Heart right ventricle (tissue), 16 donors: ENCODE results near the gene UPK1B. TPM values are rescaled to one million over a fixed set of nuclear protein-coding genes. Genes with fewer than 3 reads are reported as not detected.
"Not testable (repeated sequence)": the region's sequence is repeated elsewhere in the genome, so short reads cannot be mapped to it uniquely, and the experiment has no call there.

ENCODE experiments used
- ATAC-seq, 8 donors: fragments of 200-7000 bp; cut with Tn5 transposase; one replicate each; pipeline ENCODE4 v1.9.1; 2020; ENCODE audit warnings: mild to moderate bottlenecking in 8 of 8, moderate library complexity in 8 of 8, moderate number of reproducible peaks in 1 of 8
- DNase-seq, 2 donors: peaks; one replicate each; pipeline ENCODE4 v3.0.0-alpha.2; 2020
- H3K27ac ChIP-seq, 10 donors: fragments of 200-600 bp; sonication (generic) in 2 of 10; one replicate each; pipeline versions ENCODE4 v1.5.0 to v1.8.0; 2020 to 2022; ENCODE audit warnings: mild to moderate bottlenecking in 3 of 10
- H3K27me3 ChIP-seq, 7 donors: fragments of 200-600 bp; one replicate each; pipeline ENCODE4 v1.8.0; 2021 to 2022; ENCODE audit warnings: mild to moderate bottlenecking in 2 of 7
- H3K36me3 ChIP-seq, 9 donors: fragments of 200-600 bp; sonication (generic) in 1 of 9; one replicate each; pipeline versions ENCODE4 v1.5.0 to v1.8.0; 2020 to 2022; ENCODE audit warnings: mild to moderate bottlenecking in 2 of 9
- H3K4me1 ChIP-seq, 9 donors: fragments of 200-600 bp; sonication (generic) in 1 of 9; one replicate each; pipeline versions ENCODE4 v1.5.0 to v1.8.0; 2020 to 2022; ENCODE audit warnings: mild to moderate bottlenecking in 4 of 9
- H3K4me3 ChIP-seq, 10 donors: fragments of 200-600 bp; sonication (generic) in 2 of 10; one replicate each; pipeline versions ENCODE4 v1.5.0 to v1.8.0; 2020 to 2022; ENCODE audit warnings: mild to moderate bottlenecking in 7 of 10, moderate library complexity in 2 of 10
- H3K9me3 ChIP-seq, 11 donors: fragments of 200-600 bp in 10 of 11; sonication (generic) in 2 of 11; one replicate each; pipeline versions ENCODE4 v1.5.0 to v1.8.0; 2013 to 2022; ENCODE audit warnings: mild to moderate bottlenecking in 2 of 11, control low read depth in 1 of 11, moderate library complexity in 1 of 11
- WGBS, 2 donors: extraction: QIAGEN DNeasy Blood & Tissue Kit; methylation state at CpG; one replicate each; pipeline ENCODE4 v1.1.7; 2013; ENCODE audit warnings: inconsistent platforms in 1 of 2; 5-methylcytosine and 5-hydroxymethylcytosine counted together
- intact Hi-C, 10 donors: fragments of 100-400 bp; cut with DNase I; formaldehyde crosslinking; loops; one replicate each; pipeline versions ENCODE4 v1.11.1 to v1.14.2; 2022
- long read RNA-seq, 3 donors: library from polyadenylated mRNA; unstranded; transcript quantifications; one replicate each; pipeline ENCODE4 v2.0.0, GENCODE V29; 2020 to 2021
- polyA plus RNA-seq, 2 donors: library from polyadenylated mRNA; stranded (reverse); fragments of 200-250 nt; gene quantifications; one replicate each; pipeline ENCODE4 v1.2.3, GENCODE V29; 2013
- total RNA-seq, 10 donors: library from RNA; stranded (reverse); fragmentation: NEBNext Ultra II Directional in 3 of 10; extraction: Animal tissue kit (Norgen Biotek cat#: 25700) in 3 of 10; gene quantifications; one replicate each; pipeline versions ENCODE4 v1.2.1 to v1.2.4, GENCODE V29; 2021 to 2023
- TF ChIP-seq, protein P1 (sequence below), 9 donors: fragments of 200-600 bp; sonication (generic) in 2 of 9; IDR thresholded peaks; one replicate each; pipeline versions ENCODE4 v1.5.0 to v1.8.0; 2021 to 2022; ENCODE audit warnings: antibody characterized with exemption in 9 of 9, mild to moderate bottlenecking in 5 of 9, moderate library complexity in 1 of 9
- donor health status: Arrhythmogenic right ventricular cardiomyopathy.
- donor health status: ischemic (EF 13 %, LVEDD 7.1; RV severe dilation, severe dysfunction).
- donor health status: healthy with polysubstance abuse.
- donor health status: DM: no; HTN: yes; CAD: no.
- donor health status: DM: no; HTN: no; CAD: no.
- donor health status: ischemic (EF 25% LVEDD 6.9; RV normal size, moderate dysfunction).
- donor health status: ischemic (EF 25% LVEDD 5.7; RV mildly dilated, moderate dysfunction).
- donor health status: healthy.
- donor health status: DM: yes; HTN: yes; CAD: no.
- donor health status: Ischemic cardiomyopathy.
- donor health status: ischemic (EF 35%, LVEDD 5.7; RV mildly dilated, moderate dysfunction).
- donor health status: nonischemic (EF 11% LVEDD 7.7; RV severe dilation, severe dysfunction).
- donor health status: DM: yes; HTN: yes; CAD: no.
- donor health status: PGD.
- donor health status: ischemic (EF 29% LVEDD 5.4; RV normal size, mild dysfunction).
- donor health status: nonischemic (EF 23%, LVEDD 6.1; RV moderate dilation, normal function).

The UPK1B gene
- total RNA-seq, result 1 to 10 TPM in 1 of 10 donors, not detected in 9; 1.1 TPM
- not detected for polyA plus RNA-seq
- long read RNA-seq, donor 1, result 0 reads
- long read RNA-seq, donor 2, result 0 reads
- long read RNA-seq, donor 3, result 0 reads

DNA sequence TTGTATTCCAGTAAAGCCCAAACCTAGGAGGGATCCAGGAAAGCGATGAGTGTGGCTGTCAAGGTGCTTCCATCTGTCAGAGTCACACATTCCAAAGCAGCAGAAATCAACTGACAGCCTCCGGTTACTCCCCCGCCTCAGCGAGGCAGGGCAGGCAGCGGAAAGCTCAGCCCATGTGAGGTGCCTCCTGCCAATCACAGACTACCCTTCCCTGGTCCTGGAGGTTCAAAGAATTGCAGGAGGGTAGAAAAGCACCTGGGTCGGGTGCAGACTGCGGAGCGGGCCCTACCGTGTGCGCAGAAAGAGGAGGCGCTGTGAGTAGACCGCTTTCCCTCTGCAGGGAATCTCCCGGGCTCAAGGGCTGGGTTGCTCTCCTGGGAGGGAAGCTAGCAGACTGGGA is at the start of gene UPK1B:
Gene UPK1B (plus strand): TSS at position 274 of the 400 bp plus-strand sequence. CDS start 13,144 bp downstream, outside the sequence.
- peaks cover 0 to 4% (median 0%) of the 10 kb centered on the region in 7 donors for H3K27me3 ChIP-seq
- 31 to 34% methylated on average over 13 of the region's 13 CpGs for WGBS, 2 donors
- H3K27ac ChIP-seq, result no peak within 1 kb of the TSS
- DNase-seq (no peak), ATAC-seq (no peak)
- TF ChIP-seq, protein P1, sequence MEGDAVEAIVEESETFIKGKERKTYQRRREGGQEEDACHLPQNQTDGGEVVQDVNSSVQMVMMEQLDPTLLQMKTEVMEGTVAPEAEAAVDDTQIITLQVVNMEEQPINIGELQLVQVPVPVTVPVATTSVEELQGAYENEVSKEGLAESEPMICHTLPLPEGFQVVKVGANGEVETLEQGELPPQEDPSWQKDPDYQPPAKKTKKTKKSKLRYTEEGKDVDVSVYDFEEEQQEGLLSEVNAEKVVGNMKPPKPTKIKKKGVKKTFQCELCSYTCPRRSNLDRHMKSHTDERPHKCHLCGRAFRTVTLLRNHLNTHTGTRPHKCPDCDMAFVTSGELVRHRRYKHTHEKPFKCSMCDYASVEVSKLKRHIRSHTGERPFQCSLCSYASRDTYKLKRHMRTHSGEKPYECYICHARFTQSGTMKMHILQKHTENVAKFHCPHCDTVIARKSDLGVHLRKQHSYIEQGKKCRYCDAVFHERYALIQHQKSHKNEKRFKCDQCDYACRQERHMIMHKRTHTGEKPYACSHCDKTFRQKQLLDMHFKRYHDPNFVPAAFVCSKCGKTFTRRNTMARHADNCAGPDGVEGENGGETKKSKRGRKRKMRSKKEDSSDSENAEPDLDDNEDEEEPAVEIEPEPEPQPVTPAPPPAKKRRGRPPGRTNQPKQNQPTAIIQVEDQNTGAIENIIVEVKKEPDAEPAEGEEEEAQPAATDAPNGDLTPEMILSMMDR (IDR thresholded peaks at IDR 0.05), result no peak
- no peaks in the 10 kb centered on the region for H3K9me3 ChIP-seq
- no peak within 1 kb of the TSS for H3K4me3 ChIP-seq
- H3K4me1 ChIP-seq, result no peaks in the 10 kb centered on the region
- H3K36me3 ChIP-seq, result no peaks in the 10 kb centered on the region
- intact Hi-C loops, result no loop called here

DNA sequence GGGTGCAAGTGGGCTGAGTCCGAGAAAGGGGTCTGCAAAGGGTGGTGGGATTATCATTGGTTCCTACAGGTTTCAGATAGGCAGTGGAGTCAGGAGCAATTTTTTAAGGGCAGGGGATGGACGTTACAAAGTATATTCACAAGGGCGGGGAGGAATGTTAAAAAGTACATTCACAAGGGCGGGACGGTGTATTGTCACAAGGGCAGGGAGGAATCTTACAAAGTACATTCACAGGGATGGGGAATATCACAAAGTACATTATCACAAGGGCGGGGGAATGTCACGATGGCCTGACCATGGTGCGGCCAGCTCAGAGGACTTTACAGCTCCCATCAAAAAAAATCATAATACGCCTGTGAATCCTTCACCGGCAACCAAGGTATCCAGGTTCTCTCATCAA is 48.1 kb upstream of the UPK1B start:
- 89 to 92% methylated on average over 10 of the region's 10 CpGs for WGBS, 2 donors
- no peak for DNase-seq
- Histone ChIP-seq H3K4me1 (no peaks in the 10 kb centered on the region), H3K27me3 (no peaks in the 10 kb centered on the region), H3K9me3 (no peaks in the 10 kb centered on the region), H3K36me3 (no peaks in the 10 kb centered on the region), H3K27ac (no peak overlapping the region), H3K4me3 (no peak overlapping the region)
- no peak for ATAC-seq
- TF ChIP-seq, protein P1 (IDR thresholded peaks at IDR 0.05), result no peak
- intact Hi-C loops, result no loop called here

DNA sequence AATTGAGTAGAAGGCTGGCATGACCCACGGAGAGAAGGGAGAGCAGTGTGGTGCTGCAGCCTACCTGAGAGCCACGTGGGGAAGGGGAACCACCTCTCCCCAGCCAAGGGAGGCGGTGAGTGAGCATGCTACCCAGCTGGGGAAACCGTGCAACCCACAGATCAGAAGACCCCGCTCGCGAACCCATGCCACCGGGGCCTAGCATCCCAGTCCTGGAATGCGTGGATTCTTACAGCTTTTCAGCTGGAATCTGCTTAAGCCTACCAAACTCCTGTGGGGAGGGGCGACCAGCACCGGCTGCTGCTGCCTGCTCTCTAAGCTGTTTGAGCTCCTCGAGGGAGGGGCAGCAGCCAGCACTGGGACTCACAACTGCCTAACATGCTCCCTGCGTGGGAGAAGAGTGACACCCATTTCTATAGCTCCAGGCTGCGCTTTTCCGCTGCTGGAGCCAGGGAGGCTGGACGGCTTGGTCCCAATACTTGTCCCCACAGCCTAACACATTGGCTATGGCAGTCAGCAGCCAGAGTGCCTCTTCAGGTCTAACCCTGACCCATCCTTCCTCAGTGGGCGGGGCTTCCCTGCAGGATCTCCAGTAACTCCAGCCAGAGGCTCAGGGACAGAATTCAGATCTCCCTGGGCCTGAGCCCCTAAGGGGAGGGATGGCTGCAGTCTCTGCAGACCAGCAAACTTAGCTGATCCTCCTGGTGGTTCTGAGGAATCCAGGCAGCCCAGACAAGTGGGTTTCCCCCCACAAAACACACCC is 47.5 kb upstream of the UPK1B start:
- no peak for ATAC-seq
- DNase-seq, result no peak
- no peak overlapping the region for H3K4me3 ChIP-seq
- H3K27ac ChIP-seq, result no peak overlapping the region
- intact Hi-C loops, result no loop called here
- no peaks in the 10 kb centered on the region for H3K27me3 ChIP-seq
- H3K9me3 ChIP-seq, result no peaks in the 10 kb centered on the region
- no peaks in the 10 kb centered on the region for H3K36me3 ChIP-seq
- H3K4me1 ChIP-seq, result no peaks in the 10 kb centered on the region
- TF ChIP-seq, protein P1 (IDR thresholded peaks at IDR 0.05), result no peak
- whole genome bisulfite sequencing, 2 donors, result 70 to 76% methylated on average over 17 of the region's 17 CpGs

DNA sequence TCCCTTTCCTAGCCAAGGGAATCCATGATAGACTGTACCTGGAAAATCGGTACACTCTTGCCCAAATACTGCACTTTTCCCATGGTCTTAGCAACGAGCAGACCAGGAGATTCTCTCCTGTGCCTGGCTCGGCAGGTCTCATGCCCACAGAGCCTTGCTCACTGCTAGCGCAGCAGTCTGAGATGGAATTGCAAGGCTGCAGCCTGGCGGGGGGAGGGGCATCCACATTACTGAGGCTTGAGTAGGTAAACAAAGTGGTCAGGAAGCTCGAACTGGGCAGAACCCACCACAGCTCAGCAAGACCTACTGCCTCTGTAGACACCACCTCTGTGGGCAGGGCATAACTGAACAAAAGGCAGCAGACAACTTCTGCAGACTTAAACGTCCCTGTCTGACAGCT is 43.1 kb upstream of the UPK1B start:
- 55 to 61% methylated on average over 7 of the region's 7 CpGs for WGBS, 2 donors
- intact Hi-C loops, H3K27ac ChIP-seq, DNase-seq, H3K4me3 ChIP-seq, ATAC-seq, H3K27me3 ChIP-seq, H3K9me3 ChIP-seq, H3K36me3 ChIP-seq, H3K4me1 ChIP-seq: not testable (repeated sequence)

DNA sequence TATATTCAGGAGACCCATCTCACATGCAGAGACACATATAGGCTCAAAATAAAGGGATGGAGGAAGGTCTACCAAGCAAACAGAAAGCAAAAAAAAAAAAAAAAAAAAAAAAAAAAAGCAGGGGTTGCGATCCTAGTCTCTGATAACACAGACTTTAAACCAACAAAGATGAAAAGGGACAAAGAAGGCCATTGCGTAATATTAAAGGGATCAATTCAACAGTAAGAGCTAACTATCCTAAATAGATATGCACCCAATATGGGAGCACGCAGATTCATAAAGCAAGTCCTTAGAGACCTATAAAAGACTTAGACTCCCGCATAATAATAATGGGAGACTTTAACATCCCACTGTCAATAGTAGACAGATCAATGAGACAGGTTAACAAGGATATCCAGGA is 41.1 kb upstream of the UPK1B start:
- 95 to 99% methylated on average over 4 of the region's 4 CpGs for WGBS, 2 donors
- H3K27me3 ChIP-seq, result not testable (repeated sequence)

DNA sequence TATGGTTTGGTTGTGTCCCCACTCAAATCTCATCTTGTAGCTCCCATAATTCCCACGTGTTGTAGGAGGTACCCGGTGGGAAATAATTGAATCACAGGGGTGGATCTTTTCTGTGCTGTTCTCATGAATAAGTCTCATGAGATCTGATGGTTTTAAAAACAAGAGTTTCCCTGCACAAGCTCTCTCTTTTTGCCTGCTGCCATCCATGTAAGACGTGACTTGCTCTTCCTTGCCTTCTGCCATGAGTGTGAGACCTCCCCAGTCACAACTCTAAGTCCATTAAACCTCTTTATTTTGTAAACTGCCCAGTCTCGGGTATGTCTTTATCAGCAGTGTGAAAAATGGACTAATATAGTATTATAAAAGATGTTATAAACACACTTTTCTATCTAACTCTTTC is 34.0 kb upstream of the UPK1B start:
- DNase-seq, H3K27me3 ChIP-seq, intact Hi-C loops, ATAC-seq, H3K4me1 ChIP-seq, H3K9me3 ChIP-seq, H3K36me3 ChIP-seq, H3K27ac ChIP-seq, H3K4me3 ChIP-seq: not testable (repeated sequence)
- 69 to 81% methylated on average over 4 of the region's 4 CpGs for WGBS, 2 donors

More for the DNA sequence above, 41.1 kb upstream of the UPK1B start:
- H3K4me1 ChIP-seq, intact Hi-C loops, H3K36me3 ChIP-seq, DNase-seq, ATAC-seq, H3K9me3 ChIP-seq, H3K4me3 ChIP-seq, H3K27ac ChIP-seq: not testable (repeated sequence)
